GM23338 (cell line): Measurements from ENCODE around the gene CMIP. TPM values are rescaled to one million over a fixed set of nuclear protein-coding genes. Genes with fewer than 3 reads are reported as not detected.
A peak's percentile ranks its signal among the peaks of the same experiment; 100 is the strongest.

Source experiments
- ATAC-seq: fragments of 200-7000 bp; cut with Tn5 transposase; 3 replicates; pipeline ENCODE4 v1.9.1; 2020
- DNase-seq: peaks from one replicate; pipeline ENCODE4 v3.0.0-alpha.2; 2015; ENCODE audit warnings: low spot score
- H2AFZ ChIP-seq: fragments of 200-600 bp; sonication (generic); 2 replicates; pipeline ENCODE4 v1.8.0; 2016; ENCODE audit warnings: antibody characterized with exemption, mild to moderate bottlenecking, moderate library complexity
- H3F3A ChIP-seq: fragments of 200-600 bp; sonication (generic); replicated peaks from 2 replicates; pipeline ENCODE4 v1.8.0; 2017; ENCODE audit warnings: antibody characterized with exemption, mixed run types, low read depth
- H3K27ac ChIP-seq: fragments of 200-600 bp; sonication (generic); 2 replicates; pipeline ENCODE4 v1.6.1; 2016; ENCODE audit warnings: low read depth
- H3K27me3 ChIP-seq: fragments of 200-600 bp; sonication (generic); 2 replicates; pipeline ENCODE4 v1.8.0; 2016; ENCODE audit warnings: mild to moderate bottlenecking, mixed run types, moderate library complexity; ENCODE audit not compliant: insufficient read depth
- H3K36me3 ChIP-seq: fragments of 200-600 bp; sonication (generic); 2 replicates; pipeline ENCODE4 v1.8.0; 2016; ENCODE audit warnings: mild to moderate bottlenecking; ENCODE audit not compliant: insufficient read depth
- H3K4me1 ChIP-seq: fragments of 200-600 bp; sonication (generic); 2 replicates; pipeline ENCODE4 v1.8.0; 2016; ENCODE audit warnings: mild to moderate bottlenecking, moderate library complexity; ENCODE audit not compliant: insufficient read depth
- H3K4me2 ChIP-seq: fragments of 200-600 bp; sonication (generic); 2 replicates; pipeline ENCODE4 v1.7.1; 2017; ENCODE audit warnings: mixed run types
- H3K4me3 ChIP-seq: fragments of 200-600 bp; sonication (generic); 2 replicates; pipeline ENCODE4 v1.6.1; 2016; ENCODE audit warnings: mixed run types
- H3K79me2 ChIP-seq: fragments of 200-600 bp; sonication (generic); replicated peaks from 2 replicates; pipeline ENCODE4 v1.8.0; 2017; ENCODE audit warnings: mild to moderate bottlenecking; ENCODE audit not compliant: insufficient read depth
- H3K9me2 ChIP-seq: fragments of 200-600 bp; sonication (generic); 2 replicates; pipeline ENCODE4 v1.8.0; 2017; ENCODE audit not compliant: insufficient read depth
- H4K20me1 ChIP-seq: fragments of 200-600 bp; sonication (generic); replicated peaks from 2 replicates; pipeline ENCODE4 v1.8.0; 2017; ENCODE audit warnings: mild to moderate bottlenecking; ENCODE audit not compliant: insufficient read depth
- H3K27ac Mint-ChIP-seq: 2 replicates; pipeline ENCODE4 v1.8.0; 2020; ENCODE audit warnings: inconsistent platforms, mild to moderate bottlenecking, moderate library complexity, mixed read lengths
- H3K27me3 Mint-ChIP-seq: 3 replicates; pipeline ENCODE4 v1.8.0; 2022; ENCODE audit warnings: low read depth, mild to moderate bottlenecking, moderate library complexity, mixed read lengths, inconsistent platforms; ENCODE audit not compliant: insufficient read depth, poor library complexity
- H3K36me3 Mint-ChIP-seq: 3 replicates; pipeline ENCODE4 v1.8.0; 2021; ENCODE audit warnings: low read depth, mild to moderate bottlenecking, inconsistent platforms, moderate library complexity, mixed read lengths
- H3K4me1 Mint-ChIP-seq: 3 replicates; pipeline ENCODE4 v1.8.0; 2020; ENCODE audit warnings: mild to moderate bottlenecking, inconsistent platforms, mixed read lengths
- H3K4me3 Mint-ChIP-seq: 3 replicates; pipeline ENCODE4 v1.8.0; 2021; ENCODE audit warnings: moderate library complexity, mild to moderate bottlenecking, inconsistent platforms, mixed read lengths
- H3K9me3 Mint-ChIP-seq: 3 replicates; pipeline ENCODE4 v1.8.0; 2020; ENCODE audit warnings: moderate library complexity, mild to moderate bottlenecking, inconsistent platforms, mixed read lengths
- EZH2 ChIP-seq: fragments of 200-600 bp; sonication (generic); IDR thresholded peaks from one replicate; pipeline ENCODE4 v1.8.0; 2017; ENCODE audit warnings: antibody characterized with exemption, mild to moderate bottlenecking, low read depth; ENCODE audit not compliant: unreplicated experiment
- polyA plus RNA-seq: library from polyadenylated mRNA; unstranded; fragments of >200 nt; fragmentation: Nextera tagmentation; extraction: Ambion mirVana; gene quantifications from 2 replicates; pipeline ENCODE4 v1.2.1, GENCODE V29; 2016
- total RNA-seq: library from RNA; depleted of rRNA; stranded (reverse); fragments of >200 nt; shearing (Covaris generic); gene quantifications from 2 replicates; pipeline ENCODE4 v1.2.3, GENCODE V29; 2014
- TF ChIP-seq, protein P1 (sequence below): IDR thresholded peaks from 2 replicates; pipeline ENCODE4 v1.6.1; 2016; ENCODE audit warnings: antibody characterized with exemption
- TF ChIP-seq, protein P2 (sequence below): IDR thresholded peaks from one replicate; pipeline ENCODE4 v1.6.1; 2018; ENCODE audit warnings: antibody characterized with exemption; ENCODE audit not compliant: unreplicated experiment
- TF ChIP-seq, protein P3 (sequence below): fragments of 250-450 bp; sonication (Bioruptor Pico); IDR thresholded peaks from 2 replicates; pipeline ENCODE4 v1.5.0; 2020; ENCODE audit warnings: mild to moderate bottlenecking, moderate library complexity

Gene CMIP
- total and polyA plus RNA-seq, 2 experiments from 2014 or later = 9.5 to 62.3 TPM

DNA sequence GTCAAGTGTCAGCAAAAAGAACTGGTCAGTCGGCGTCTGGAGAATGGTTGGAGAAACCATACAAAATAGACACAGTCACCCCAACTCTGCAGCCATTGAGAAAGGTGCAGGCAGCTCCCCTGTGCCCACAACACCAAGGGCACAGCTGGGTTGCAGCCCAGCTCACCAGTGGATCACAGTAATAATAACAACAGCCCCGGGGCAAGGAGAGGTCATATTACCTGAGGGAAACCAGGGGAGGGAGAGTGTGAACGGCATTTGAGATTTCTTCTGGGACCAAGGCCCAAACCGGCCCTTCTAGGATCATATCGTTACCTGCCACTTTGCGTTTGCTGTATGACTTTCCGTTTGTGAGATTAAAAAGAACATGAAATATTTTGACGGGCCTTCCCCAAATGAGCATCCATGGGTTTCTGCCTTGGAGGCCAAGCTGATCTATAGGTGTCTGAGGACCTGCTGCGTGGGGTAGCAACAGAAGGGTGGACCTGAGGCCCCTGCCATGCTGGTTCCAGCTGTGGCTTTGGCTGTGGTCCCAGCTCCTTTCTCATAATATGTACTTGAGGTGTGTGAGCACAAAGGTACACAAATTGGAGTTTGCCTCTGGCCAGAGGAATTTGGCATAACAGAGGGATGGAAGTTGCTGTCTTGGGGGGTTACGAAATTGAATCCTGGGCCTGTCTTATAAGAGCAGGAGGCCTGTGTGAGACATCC, 154.6 kb downstream of the CMIP start:
- DNase-seq (no peak), ATAC-seq (peak; percentile 61)
- H3K9me3 Mint-ChIP-seq = no peaks in the 10 kb centered on the region; the same call in 2 of the 3 replicates
- H3K27ac Mint-ChIP-seq = no peak overlapping the region; the same call in 1 of the 2 replicates
- TF ChIP-seq, protein P1, sequence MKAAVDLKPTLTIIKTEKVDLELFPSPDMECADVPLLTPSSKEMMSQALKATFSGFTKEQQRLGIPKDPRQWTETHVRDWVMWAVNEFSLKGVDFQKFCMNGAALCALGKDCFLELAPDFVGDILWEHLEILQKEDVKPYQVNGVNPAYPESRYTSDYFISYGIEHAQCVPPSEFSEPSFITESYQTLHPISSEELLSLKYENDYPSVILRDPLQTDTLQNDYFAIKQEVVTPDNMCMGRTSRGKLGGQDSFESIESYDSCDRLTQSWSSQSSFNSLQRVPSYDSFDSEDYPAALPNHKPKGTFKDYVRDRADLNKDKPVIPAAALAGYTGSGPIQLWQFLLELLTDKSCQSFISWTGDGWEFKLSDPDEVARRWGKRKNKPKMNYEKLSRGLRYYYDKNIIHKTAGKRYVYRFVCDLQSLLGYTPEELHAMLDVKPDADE = no peak
- no peak for TF ChIP-seq EZH2
- TF ChIP-seq, protein P2, sequence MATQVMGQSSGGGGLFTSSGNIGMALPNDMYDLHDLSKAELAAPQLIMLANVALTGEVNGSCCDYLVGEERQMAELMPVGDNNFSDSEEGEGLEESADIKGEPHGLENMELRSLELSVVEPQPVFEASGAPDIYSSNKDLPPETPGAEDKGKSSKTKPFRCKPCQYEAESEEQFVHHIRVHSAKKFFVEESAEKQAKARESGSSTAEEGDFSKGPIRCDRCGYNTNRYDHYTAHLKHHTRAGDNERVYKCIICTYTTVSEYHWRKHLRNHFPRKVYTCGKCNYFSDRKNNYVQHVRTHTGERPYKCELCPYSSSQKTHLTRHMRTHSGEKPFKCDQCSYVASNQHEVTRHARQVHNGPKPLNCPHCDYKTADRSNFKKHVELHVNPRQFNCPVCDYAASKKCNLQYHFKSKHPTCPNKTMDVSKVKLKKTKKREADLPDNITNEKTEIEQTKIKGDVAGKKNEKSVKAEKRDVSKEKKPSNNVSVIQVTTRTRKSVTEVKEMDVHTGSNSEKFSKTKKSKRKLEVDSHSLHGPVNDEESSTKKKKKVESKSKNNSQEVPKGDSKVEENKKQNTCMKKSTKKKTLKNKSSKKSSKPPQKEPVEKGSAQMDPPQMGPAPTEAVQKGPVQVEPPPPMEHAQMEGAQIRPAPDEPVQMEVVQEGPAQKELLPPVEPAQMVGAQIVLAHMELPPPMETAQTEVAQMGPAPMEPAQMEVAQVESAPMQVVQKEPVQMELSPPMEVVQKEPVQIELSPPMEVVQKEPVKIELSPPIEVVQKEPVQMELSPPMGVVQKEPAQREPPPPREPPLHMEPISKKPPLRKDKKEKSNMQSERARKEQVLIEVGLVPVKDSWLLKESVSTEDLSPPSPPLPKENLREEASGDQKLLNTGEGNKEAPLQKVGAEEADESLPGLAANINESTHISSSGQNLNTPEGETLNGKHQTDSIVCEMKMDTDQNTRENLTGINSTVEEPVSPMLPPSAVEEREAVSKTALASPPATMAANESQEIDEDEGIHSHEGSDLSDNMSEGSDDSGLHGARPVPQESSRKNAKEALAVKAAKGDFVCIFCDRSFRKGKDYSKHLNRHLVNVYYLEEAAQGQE = no peak
- TF ChIP-seq, protein P3, sequence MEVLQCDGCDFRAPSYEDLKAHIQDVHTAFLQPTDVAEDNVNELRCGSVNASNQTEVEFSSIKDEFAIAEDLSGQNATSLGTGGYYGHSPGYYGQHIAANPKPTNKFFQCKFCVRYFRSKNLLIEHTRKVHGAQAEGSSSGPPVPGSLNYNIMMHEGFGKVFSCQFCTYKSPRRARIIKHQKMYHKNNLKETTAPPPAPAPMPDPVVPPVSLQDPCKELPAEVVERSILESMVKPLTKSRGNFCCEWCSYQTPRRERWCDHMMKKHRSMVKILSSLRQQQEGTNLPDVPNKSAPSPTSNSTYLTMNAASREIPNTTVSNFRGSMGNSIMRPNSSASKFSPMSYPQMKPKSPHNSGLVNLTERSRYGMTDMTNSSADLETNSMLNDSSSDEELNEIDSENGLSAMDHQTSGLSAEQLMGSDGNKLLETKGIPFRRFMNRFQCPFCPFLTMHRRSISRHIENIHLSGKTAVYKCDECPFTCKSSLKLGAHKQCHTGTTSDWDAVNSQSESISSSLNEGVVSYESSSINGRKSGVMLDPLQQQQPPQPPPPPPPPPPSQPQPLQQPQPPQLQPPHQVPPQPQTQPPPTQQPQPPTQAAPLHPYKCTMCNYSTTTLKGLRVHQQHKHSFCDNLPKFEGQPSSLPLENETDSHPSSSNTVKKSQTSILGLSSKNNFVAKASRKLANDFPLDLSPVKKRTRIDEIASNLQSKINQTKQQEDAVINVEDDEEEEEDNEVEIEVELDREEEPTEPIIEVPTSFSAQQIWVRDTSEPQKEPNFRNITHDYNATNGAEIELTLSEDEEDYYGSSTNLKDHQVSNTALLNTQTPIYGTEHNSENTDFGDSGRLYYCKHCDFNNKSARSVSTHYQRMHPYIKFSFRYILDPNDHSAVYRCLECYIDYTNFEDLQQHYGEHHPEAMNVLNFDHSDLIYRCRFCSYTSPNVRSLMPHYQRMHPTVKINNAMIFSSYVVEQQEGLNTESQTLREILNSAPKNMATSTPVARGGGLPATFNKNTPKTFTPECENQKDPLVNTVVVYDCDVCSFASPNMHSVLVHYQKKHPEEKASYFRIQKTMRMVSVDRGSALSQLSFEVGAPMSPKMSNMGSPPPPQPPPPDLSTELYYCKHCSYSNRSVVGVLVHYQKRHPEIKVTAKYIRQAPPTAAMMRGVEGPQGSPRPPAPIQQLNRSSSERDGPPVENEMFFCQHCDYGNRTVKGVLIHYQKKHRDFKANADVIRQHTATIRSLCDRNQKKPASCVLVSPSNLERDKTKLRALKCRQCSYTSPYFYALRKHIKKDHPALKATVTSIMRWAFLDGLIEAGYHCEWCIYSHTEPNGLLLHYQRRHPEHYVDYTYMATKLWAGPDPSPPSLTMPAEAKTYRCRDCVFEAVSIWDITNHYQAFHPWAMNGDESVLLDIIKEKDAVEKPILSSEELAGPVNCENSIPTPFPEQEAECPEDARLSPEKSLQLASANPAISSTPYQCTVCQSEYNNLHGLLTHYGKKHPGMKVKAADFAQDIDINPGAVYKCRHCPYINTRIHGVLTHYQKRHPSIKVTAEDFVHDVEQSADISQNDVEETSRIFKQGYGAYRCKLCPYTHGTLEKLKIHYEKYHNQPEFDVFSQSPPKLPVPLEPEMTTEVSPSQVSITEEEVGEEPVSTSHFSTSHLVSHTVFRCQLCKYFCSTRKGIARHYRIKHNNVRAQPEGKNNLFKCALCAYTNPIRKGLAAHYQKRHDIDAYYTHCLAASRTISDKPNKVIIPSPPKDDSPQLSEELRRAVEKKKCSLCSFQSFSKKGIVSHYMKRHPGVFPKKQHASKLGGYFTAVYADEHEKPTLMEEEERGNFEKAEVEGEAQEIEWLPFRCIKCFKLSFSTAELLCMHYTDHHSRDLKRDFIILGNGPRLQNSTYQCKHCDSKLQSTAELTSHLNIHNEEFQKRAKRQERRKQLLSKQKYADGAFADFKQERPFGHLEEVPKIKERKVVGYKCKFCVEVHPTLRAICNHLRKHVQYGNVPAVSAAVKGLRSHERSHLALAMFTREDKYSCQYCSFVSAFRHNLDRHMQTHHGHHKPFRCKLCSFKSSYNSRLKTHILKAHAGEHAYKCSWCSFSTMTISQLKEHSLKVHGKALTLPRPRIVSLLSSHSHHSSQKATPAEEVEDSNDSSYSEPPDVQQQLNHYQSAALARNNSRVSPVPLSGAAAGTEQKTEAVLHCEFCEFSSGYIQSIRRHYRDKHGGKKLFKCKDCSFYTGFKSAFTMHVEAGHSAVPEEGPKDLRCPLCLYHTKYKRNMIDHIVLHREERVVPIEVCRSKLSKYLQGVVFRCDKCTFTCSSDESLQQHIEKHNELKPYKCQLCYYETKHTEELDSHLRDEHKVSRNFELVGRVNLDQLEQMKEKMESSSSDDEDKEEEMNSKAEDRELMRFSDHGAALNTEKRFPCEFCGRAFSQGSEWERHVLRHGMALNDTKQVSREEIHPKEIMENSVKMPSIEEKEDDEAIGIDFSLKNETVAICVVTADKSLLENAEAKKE (CRISPR knock-in tag) = no peak
- H3K27me3 Mint-ChIP-seq = peaks cover 5% of the 10 kb centered on the region
- H3K4me2 ChIP-seq = no peak overlapping the region
- H3K27ac ChIP-seq = no peak overlapping the region
- no peak overlapping the region for H3K4me3 ChIP-seq
- peaks cover 35% of the 10 kb centered on the region for H4K20me1 ChIP-seq
- peaks cover 77% of the 10 kb centered on the region for H3K79me2 ChIP-seq
- no peaks in the 10 kb centered on the region for H3K36me3 Mint-ChIP-seq
- no peaks in the 10 kb centered on the region for H3K27me3 ChIP-seq
- H3K4me1 Mint-ChIP-seq = peaks cover 26% of the 10 kb centered on the region
- no peak overlapping the region for H2AFZ ChIP-seq
- no peak overlapping the region for H3K4me3 Mint-ChIP-seq
- peaks cover 4% of the 10 kb centered on the region for H3K4me1 ChIP-seq
- no peaks in the 10 kb centered on the region for H3K9me2 ChIP-seq
- no peaks in the 10 kb centered on the region for H3F3A ChIP-seq
- no peaks in the 10 kb centered on the region for H3K36me3 ChIP-seq
